Lung (tissue), 12 donors: ENCODE measurements around the gene CNOT11. TPM values are rescaled to one million over a fixed set of nuclear protein-coding genes. Genes with fewer than 3 reads are reported as not detected.

ENCODE experiments used
- ATAC-seq: fragments of 200-7000 bp; cut with Tn5 transposase; one replicate; pipeline ENCODE4 v1.9.1; 2020; ENCODE audit warnings: moderate number of reproducible peaks; ENCODE audit not compliant: insufficient read depth, low FRiP score
- DNase-seq, 3 donors: peaks; one replicate each; pipeline ENCODE4 v3.0.0-alpha.2; 2013 to 2017
- H3K27ac ChIP-seq, 2 donors: one replicate each; pipeline ENCODE4 v1.5.1; 2013; ENCODE audit warnings: mild to moderate bottlenecking in 2 of 2, moderate library complexity in 2 of 2, control low read depth in 1 of 2, inconsistent platforms in 1 of 2, low read depth in 1 of 2, low read length in 1 of 2
- H3K27me3 ChIP-seq, 3 donors: one replicate each; pipeline ENCODE4 v1.5.1; 2013; ENCODE audit warnings: low read length in 2 of 3; ENCODE audit not compliant: control insufficient read depth in 3 of 3, insufficient read depth in 3 of 3
- H3K36me3 ChIP-seq, 4 donors: one replicate each; pipeline ENCODE4 v1.5.1; 2013; ENCODE audit warnings: low read length in 4 of 4, mild to moderate bottlenecking in 1 of 4, moderate library complexity in 1 of 4; ENCODE audit not compliant: control insufficient read depth in 4 of 4, insufficient read depth in 4 of 4
- H3K4me1 ChIP-seq, 5 donors: one replicate each; pipeline ENCODE4 v1.5.1; 2013; ENCODE audit warnings: low read length in 5 of 5, mild to moderate bottlenecking in 2 of 5, moderate library complexity in 1 of 5; ENCODE audit not compliant: control insufficient read depth in 5 of 5, insufficient read depth in 5 of 5
- H3K4me3 ChIP-seq: one replicate; pipeline ENCODE4 v1.5.1; 2013; ENCODE audit warnings: mild to moderate bottlenecking, control low read depth, moderate library complexity
- H3K9ac ChIP-seq, 2 donors: one replicate each; pipeline ENCODE4 v1.5.1; 2013; ENCODE audit warnings: low read length in 2 of 2, control low read depth in 1 of 2; ENCODE audit not compliant: insufficient read depth in 1 of 2
- H3K9me3 ChIP-seq, 4 donors: one replicate each; pipeline ENCODE4 v1.5.1; 2013; ENCODE audit warnings: low read length in 3 of 4, mild to moderate bottlenecking in 1 of 4, moderate library complexity in 1 of 4; ENCODE audit not compliant: control insufficient read depth in 4 of 4, insufficient read depth in 3 of 4
- CTCF ChIP-seq: IDR thresholded peaks from 2 replicates; pipeline ENCODE4 v1.5.1; 2012; ENCODE audit warnings: mild to moderate bottlenecking; ENCODE audit errors: control extremely low read depth, extremely low read depth
- WGBS, 2 donors: extraction: QIAGEN DNeasy Blood & Tissue Kit; methylation state at CpG; one replicate each; pipeline ENCODE4 v1.1.7; 2013; 5-methylcytosine and 5-hydroxymethylcytosine counted together
- polyA plus RNA-seq, 2 donors: library from polyadenylated mRNA; stranded (reverse); fragments of 200-250 nt; gene quantifications; one replicate each; pipeline ENCODE4 v1.2.1, GENCODE V29; 2013
- total RNA-seq, 2 donors: library from RNA; depleted of rRNA in 1 of 2; stranded (reverse); fragments of >200 nt in 1 of 2; gene quantifications; one replicate each; pipeline ENCODE4 v1.2.1, GENCODE V29; 2014 to 2021
- donor health status: control.
- donor health status: control.
- donor health status: Bipolar disorder and iron deficiency.
- donor health status: healthy.
- donor health status: DM: yes; HTN: yes; CAD: no.

Gene CNOT11
- total and polyA plus RNA-seq, 4 donors = 16.4 to 32.5 (median 23.7) TPM

GRCh38 chr2:101274142-101274541, 21.5 kb downstream of the CNOT11 start:
- 93 to 97% methylated on average over 5 of the region's 5 CpGs for WGBS, 2 donors
- Histone ChIP-seq H3K4me1 (no peaks in the 10 kb centered on the region), H3K27me3 (no peaks in the 10 kb centered on the region), H3K9me3 (no peaks in the 10 kb centered on the region), H3K4me3 (no peak overlapping the region), H3K36me3 (peaks cover 17 to 30% (median 24%) of the 10 kb centered on the region in 4 donors), H3K9ac (no peak overlapping the region), H3K27ac (no peak overlapping the region)
- ATAC-seq = no peak
- DNase-seq = no peak
- TF ChIP-seq CTCF = no peak

- Histone ChIP-seq H3K27me3 (no peaks in the 10 kb centered on the region), H3K9me3 (no peaks in the 10 kb centered on the region), H3K27ac (no peak overlapping the region), H3K4me3 (no peak overlapping the region), H3K4me1 (no peaks in the 10 kb centered on the region), H3K9ac (no peak overlapping the region), H3K36me3 (peaks cover 20 to 34% (median 28%) of the 10 kb centered on the region in 4 donors)
- ATAC-seq = peak; percentile 85
- WGBS, 2 donors = 67 to 88% methylated on average over 7 of the region's 7 CpGs
- no peak for TF ChIP-seq CTCF
- DNase-seq = peak; percentile 21 to 68 (median 26)
Measured at GRCh38 chr2:101277111-101277510, 24.4 kb downstream of the CNOT11 start.

- H3K4me1 ChIP-seq = no peaks in the 10 kb centered on the region
- no peak overlapping the region for H3K4me3 ChIP-seq
- H3K36me3 ChIP-seq = peaks cover 23 to 35% (median 28%) of the 10 kb centered on the region in 4 donors
- TF ChIP-seq CTCF = no peak
- H3K27me3 ChIP-seq = no peaks in the 10 kb centered on the region
- ATAC-seq (no peak), DNase-seq (no peak)
- no peak overlapping the region for H3K27ac ChIP-seq
- H3K9me3 ChIP-seq = no peaks in the 10 kb centered on the region
- no peak overlapping the region for H3K9ac ChIP-seq
- 64 to 80% methylated on average over 3 of the region's 3 CpGs for WGBS, 2 donors
Measured at GRCh38 chr2:101278925-101279324, 26.2 kb downstream of the CNOT11 start.

- no peak for ATAC-seq
- Histone ChIP-seq H3K4me1 (no peaks in the 10 kb centered on the region), H3K9ac (no peak overlapping the region), H3K27ac (no peak overlapping the region), H3K4me3 (no peak overlapping the region), H3K9me3 (no peaks in the 10 kb centered on the region), H3K27me3 (no peaks in the 10 kb centered on the region), H3K36me3 (peaks cover 21 to 38% (median 28%) of the 10 kb centered on the region in 4 donors)
- WGBS, 2 donors = 97 to 99% methylated on average over 4 of the region's 4 CpGs
- DNase-seq = no peak
- TF ChIP-seq CTCF = no peak
Measured at GRCh38 chr2:101281482-101281881, 28.8 kb downstream of the CNOT11 start.
